ENCODE results near the gene CCDC148.

GRCh38 chr2:158319269-158319668, 137.3 kb downstream of the CCDC148 start:
- TF ChIP-seq, protein P1, sequence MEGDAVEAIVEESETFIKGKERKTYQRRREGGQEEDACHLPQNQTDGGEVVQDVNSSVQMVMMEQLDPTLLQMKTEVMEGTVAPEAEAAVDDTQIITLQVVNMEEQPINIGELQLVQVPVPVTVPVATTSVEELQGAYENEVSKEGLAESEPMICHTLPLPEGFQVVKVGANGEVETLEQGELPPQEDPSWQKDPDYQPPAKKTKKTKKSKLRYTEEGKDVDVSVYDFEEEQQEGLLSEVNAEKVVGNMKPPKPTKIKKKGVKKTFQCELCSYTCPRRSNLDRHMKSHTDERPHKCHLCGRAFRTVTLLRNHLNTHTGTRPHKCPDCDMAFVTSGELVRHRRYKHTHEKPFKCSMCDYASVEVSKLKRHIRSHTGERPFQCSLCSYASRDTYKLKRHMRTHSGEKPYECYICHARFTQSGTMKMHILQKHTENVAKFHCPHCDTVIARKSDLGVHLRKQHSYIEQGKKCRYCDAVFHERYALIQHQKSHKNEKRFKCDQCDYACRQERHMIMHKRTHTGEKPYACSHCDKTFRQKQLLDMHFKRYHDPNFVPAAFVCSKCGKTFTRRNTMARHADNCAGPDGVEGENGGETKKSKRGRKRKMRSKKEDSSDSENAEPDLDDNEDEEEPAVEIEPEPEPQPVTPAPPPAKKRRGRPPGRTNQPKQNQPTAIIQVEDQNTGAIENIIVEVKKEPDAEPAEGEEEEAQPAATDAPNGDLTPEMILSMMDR (IDR thresholded peaks at IDR 0.05; ENCODE audit: low read depth, low read length), result no peak
- TF ChIP-seq POLR2A (IDR thresholded peaks at IDR 0.05; ENCODE audit: extremely low read depth, insufficient read length), result no peak
- TF ChIP-seq, protein P2, sequence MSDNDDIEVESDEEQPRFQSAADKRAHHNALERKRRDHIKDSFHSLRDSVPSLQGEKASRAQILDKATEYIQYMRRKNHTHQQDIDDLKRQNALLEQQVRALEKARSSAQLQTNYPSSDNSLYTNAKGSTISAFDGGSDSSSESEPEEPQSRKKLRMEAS (IDR thresholded peaks at IDR 0.05; ENCODE audit: low read depth, low read length), result no peak
- no peak for TF ChIP-seq MYC (IDR thresholded peaks at IDR 0.05; ENCODE audit: low read depth, low read length)

Data from NB4 (cell line).